Astrocyte of the spinal cord (primary cell): ENCODE measurements around the gene MYO16.

Experiments
- DNase-seq: peaks from one replicate; pipeline ENCODE4 v3.0.0; 2011; ENCODE audit warnings: low read depth, low spot score
- H3K4me3 ChIP-seq: 2 replicates; pipeline ENCODE4 v1.5.1; 2011; ENCODE audit warnings: low read depth, mild to moderate bottlenecking, low read length, moderate library complexity
- CTCF ChIP-seq: IDR thresholded peaks from 2 replicates; pipeline ENCODE4 v1.5.1; 2012; ENCODE audit warnings: low read depth, mild to moderate bottlenecking, low read length, inconsistent platforms
- in situ Hi-C: cut with HindIII; loops from 2 replicates; pipeline ENCODE4 v1.10.0; 2017; ENCODE audit warnings: low sequenced_read_pairs

MYO16 gene

DNA sequence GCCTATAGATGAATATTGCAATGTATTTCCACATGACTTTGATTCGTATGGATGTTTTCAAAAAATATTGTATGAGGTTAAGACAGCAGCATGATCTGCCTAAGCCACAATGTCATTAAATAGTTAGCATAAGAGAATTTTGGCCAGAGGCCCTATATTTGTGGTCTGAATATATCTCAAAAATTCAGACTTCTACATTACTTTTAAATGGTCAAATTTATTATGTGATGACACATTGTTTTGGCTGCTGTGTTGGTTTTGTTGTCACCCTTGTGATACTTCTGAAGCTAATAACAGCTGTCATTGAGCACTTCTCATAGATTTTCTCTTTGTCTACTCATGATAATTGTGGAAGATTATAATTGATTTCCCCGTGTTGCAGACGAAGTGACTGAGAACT is 288.2 kb downstream of the MYO16 start:
- no peak for TF ChIP-seq CTCF
- no peak overlapping the region for H3K4me3 ChIP-seq
- in situ Hi-C loops: no loop called here
- DNase-seq: peak; percentile 59

- TF ChIP-seq CTCF: no peak
- DNase-seq: peak; percentile 23
- in situ Hi-C loops: no loop called here
- no peak overlapping the region for H3K4me3 ChIP-seq
These were observed 289.9 kb downstream of the MYO16 start for GRCh38 chr13:108919036-108919907.

DNA sequence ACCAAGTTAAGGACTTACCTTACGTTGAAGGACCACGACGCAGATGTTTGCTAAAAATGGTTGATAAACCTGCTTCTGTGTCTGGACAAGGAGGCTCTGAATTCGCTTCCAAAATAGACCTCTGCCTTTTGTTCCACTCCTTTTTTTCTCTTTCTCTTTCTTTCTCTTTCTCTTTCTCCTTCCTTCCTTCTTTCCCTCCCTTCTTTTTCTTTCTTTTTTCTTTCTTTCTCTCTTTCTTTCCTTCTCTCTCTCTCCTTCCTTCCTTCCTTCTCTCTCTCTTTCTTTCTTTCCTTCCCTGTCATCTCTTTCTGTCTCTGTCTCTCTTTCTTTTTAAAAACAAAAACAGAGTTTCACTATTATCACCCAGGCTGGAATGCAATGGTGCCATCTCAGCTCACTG is 290.7 kb downstream of the MYO16 start:
- in situ Hi-C loops: no loop called here
- no peak for TF ChIP-seq CTCF
- no peak overlapping the region for H3K4me3 ChIP-seq
- no peak for DNase-seq

DNA sequence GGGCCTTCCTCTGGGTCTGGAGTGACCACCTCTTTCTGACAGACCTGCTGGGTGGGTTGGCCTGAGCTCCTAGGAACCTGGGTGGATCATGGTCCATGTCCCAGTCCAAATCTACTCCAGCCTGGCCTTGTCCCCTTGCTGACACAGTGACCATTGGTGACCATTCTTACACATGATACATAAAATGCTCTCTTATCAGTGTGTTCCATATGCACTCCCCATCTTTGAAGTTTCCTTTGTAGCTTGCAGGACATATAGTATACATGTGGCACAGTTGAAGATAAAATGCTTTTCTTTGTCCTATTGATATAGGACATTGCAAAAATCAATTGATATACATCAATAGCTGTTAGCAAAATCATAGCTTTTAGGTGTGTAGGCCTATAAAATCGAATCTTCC is 291.8 kb downstream of the MYO16 start:
- DNase-seq: no peak
- no peak for TF ChIP-seq CTCF
- in situ Hi-C loops: no loop called here
- no peak overlapping the region for H3K4me3 ChIP-seq

DNA sequence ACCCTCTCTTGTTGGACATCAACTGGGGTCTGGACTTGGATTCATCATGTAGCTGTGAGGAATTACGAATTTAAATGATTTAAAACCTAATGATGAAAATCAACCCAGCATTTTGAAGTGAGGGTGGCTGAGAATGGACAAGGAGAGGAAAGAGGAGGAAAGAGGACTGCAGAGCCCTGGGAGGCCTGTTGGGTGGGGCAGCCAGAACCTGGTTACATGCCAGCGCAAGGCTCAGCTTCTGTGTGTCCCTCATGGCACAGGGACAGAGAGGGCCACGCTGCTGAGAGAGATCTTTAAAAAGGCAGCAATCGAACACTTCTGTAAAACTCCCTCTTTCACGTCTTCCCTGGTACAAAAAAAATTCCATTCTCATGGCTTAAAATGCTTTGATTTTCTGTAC is 292.7 kb downstream of the MYO16 start:
- no peak for TF ChIP-seq CTCF

GRCh38 chr13:108923386-108924047 is 294.1 kb downstream of the MYO16 start:
- no peak for DNase-seq
- no peak overlapping the region for H3K4me3 ChIP-seq
- no peak for TF ChIP-seq CTCF
- in situ Hi-C loops: no loop called here

More for the DNA sequence above, 292.7 kb downstream of the MYO16 start:
- no peak overlapping the region for H3K4me3 ChIP-seq
- in situ Hi-C loops: no loop called here
- DNase-seq: no peak
